Erythroblast (primary cell): Measurements from ENCODE around the gene TRMT2A.

Experiments
- DNase-seq, 2 experiments: peaks; one replicate each; lab custom pipeline; 2025; lab: John Stamatoyannopoulos, UW
- GATA1 ChIP-seq: IDR thresholded peaks from 2 replicates; pipeline ENCODE4 v1.6.1; 2011; ENCODE audit warnings: low read depth, mild to moderate bottlenecking, control low read depth, low read length, moderate library complexity
- POLR2A ChIP-seq: IDR thresholded peaks from 2 replicates; pipeline ENCODE4 v1.6.1; 2011; ENCODE audit warnings: mild to moderate bottlenecking, low read length

The TRMT2A gene

DNA sequence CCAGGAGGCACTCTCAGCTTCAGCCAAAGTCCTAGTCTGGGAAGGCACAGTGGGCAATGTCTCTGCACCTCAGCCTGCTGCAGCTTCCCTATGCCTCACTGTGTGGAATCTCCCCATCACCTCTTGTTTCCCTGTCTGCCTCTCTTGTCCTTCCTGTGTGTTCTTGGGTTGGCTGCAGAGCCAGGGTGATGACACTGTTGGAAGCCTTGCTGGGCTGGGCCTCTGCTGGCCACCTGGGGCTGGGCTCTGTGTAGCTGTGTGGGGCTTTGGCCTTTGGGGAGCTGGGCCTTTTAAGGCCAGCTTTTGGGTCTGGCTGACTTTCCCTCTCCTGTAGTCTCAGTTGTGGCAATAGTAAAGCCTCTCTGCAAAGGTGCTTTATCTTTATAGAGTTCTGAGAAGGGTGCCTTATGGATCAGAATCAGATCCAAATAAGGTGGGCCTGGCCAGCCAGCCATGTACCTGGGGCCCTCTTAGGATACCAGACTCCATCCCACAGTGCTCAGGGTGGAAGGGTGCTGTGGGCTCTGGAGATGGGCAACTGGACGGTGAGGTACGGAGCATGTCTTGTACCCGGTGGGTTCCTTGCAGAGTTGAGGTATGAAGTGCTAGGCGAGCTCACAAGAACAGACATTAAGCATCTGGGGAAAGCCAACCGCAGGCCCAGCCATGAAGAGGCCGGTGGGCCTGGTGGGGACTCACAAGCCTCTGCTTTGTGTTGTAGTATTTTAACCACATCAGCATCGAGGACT lies 11.4 kb downstream of the TRMT2A start:
- DNase-seq, result no peak
- TF ChIP-seq POLR2A (no peak), GATA1 (no peak)

- DNase-seq, result no peak
- no peak for TF ChIP-seq POLR2A
- no peak for TF ChIP-seq GATA1
Measured at GRCh38 chr22:20102203-20102780, 14.7 kb downstream of the TRMT2A start.

DNA sequence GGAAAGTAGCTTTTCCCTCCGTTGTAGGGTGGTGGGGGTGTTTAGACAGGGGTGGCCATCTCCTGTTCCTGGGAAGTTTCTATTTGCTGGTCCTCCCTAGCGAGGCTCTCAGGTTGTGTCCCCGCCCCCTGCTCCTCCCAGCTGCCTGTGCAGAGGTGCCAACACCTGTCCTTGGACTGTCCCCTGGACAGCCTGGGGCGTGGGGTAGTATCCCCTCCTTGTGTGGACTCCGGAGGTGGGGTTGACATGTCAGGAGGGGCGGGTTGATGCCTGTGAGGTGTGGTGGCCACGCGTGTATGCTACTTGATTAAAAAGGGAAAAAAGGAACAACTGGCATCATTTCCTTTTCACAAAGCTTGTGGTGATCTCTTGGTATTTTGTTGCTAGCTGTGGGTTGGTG lies 15.4 kb downstream of the TRMT2A start:
- TF ChIP-seq POLR2A (no peak), GATA1 (no peak)
- DNase-seq, result no peak

- DNase-seq, result no peak
- TF ChIP-seq POLR2A (no peak), GATA1 (no peak)
Measured at GRCh38 chr22:20099099-20099711, 17.8 kb downstream of the TRMT2A start.

DNA sequence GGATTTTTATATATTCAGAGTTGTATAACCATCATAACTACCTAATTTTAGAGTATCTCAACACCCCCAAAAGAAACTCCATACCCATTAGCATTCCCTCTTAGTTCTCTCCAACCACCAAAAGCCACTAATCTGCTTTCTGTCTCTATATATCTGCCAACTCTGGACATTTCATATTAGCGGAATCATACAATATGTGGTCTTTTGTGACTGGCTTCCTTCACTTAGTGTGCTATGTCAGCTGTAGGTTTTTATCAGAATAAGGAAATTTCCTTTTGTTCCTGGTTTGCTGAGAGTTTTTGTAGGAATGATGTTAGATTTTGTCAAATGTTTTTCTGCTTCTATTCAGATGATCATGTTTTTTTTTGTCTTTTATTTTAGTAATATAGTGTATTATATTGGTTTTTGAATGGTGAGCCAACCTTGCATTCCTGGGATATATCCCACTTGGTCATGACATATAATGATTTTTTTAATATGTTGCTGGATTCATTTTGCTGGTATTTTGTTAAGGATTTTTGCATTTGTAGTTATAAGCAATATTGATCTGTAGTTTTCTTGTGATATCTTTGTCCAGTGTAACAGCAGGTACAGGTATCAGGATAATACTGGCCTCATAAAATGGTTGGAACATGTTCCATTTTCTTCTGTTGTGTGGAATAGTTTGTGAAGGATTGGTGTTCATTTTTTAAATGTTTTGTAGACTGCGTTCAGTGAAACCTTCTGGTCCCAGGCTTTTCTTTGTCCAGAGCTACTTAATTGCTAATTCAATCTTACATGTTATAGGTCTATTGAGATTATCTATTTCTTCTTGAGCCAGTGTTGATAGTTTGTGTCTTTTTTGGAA lies 20.2 kb downstream of the TRMT2A start:
- peak in 1 of 2 experiments; percentile 27 for DNase-seq
- no peak for TF ChIP-seq GATA1
- TF ChIP-seq POLR2A, result no peak

DNA sequence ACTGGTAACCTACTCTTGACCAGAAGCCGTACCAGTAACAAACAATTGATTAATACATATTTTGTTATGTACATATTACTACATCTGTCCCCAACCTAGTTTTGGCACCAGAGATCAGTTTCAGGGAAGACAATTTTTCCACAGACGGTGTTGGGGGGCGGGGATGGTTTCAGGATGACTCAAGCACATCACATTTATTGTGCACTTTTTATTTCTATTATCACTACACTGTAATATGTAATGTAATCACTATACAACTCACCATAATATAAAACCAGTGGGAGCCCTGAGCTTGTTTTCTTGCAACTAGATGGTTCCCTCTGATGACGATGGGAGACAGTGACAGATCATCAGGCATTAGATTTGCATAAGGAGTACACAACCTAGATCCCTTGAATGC lies 21.5 kb downstream of the TRMT2A start:
- no peak for DNase-seq
- TF ChIP-seq POLR2A (no peak), GATA1 (no peak)

DNA sequence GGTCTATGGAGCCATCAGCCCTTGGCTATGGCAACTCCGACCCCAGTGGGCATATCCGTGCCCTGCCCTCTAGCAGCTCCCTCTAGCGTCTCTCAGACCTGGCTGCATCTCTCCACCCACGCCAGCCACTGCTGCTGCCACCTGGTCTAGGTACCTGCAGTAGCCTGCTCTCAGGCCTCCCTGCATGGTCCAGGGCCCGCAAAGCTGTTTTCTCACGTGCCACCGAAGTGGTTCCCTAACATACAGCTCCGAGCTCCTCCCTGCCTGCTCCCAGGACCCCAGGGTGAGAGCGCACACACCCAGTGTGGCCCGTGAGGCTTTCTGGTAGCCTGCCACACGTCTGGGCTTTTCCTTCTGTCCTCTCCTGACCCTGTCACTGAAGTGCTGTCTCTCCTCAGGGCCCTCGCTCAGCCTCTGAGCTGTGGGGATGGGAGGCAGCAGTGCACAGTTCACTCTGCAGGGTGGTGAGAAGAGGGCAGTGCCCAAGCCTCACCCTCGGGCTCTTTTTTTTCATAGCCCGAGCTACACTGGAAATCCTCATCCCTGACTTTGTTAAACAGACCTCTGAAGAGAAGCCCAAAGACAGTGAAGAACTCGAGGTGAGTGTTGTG lies 22.7 kb downstream of the TRMT2A start:
- DNase-seq, result no peak
- TF ChIP-seq GATA1, result no peak
- TF ChIP-seq POLR2A, result no peak

DNA sequence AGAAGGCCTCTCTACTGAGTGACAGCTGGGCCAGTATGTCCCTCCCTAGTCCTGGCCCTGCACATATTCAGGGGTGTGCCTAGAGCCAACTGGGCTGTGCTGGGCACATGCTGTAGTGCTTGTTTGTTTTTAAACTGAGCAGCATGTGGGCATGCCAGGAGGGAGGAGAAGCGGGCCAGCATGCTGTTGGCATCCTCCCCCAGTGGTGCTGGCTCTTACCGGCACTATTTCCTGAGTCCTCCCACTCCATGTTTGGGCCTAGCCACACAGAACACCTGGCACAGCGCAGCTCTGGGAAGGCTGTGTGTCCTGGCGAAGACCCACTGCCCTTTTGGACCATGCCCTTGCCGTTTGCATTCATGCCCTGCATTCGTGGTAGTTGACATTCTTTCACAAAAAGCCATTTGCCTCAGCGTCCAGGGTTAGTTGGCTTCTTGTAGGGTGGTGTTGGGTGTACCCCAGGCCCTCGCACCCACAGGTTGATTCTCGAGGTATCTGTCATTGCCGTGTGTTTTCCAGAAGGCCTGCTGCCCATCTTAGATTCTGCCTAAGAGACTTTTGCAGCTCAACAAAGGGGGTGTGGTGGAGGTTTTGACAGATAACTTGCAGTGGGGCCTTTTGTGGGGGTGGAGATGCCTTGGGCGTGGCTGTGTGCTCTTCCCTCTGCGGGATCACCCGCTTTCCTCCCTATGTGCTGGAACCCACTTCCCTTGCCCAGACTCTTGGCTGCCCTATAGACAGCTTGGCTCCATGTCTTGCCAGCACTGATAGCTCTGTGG lies 23.4 kb downstream of the TRMT2A start:
- DNase-seq, result peak; percentile 31 to 50
- TF ChIP-seq POLR2A, result no peak
- TF ChIP-seq GATA1, result no peak

GRCh38 chr22:20092477-20092854 lies 24.6 kb downstream of the TRMT2A start:
- DNase-seq, result no peak
- TF ChIP-seq POLR2A, result no peak
- no peak for TF ChIP-seq GATA1

DNA sequence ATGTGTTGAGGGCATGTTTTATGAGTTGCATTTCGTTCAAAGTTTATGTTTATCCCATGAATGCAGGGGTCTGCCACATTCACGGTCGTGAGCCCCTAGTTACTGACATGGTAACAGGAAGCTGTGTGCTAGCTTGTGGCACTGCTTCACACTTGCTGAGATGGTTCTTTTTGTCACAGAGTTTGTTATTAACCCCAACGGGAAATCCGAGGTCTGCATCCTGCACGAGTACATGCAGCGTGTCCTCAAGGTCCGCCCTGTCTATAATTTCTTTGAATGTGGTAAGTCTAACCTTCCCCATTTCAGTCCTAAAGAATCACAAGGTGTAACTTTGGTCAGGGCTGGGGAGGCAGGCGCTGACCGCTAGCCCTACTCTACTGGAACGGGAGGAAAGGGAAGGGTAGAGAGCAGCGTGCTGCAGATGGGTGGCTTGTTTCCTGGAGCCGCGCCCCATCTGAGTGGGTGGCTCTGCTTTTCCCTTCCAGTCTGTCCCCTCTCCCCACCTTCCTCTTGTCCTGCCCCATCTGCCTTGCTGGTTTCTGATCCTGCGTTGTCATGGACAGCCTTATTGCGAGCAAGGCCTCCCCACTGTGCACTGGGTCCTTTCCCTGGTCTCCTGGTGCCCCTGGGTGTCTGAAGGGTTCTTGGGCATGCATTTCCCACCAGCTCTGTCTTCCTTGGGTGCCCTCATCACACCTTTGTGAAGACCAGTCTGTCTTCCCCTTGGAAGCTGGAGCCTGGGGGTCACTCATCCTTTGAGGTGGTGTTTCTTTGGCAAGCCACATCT lies 25.1 kb downstream of the TRMT2A start:
- TF ChIP-seq POLR2A (no peak), GATA1 (no peak)

GRCh38 chr22:20090730-20091240 lies 26.2 kb downstream of the TRMT2A start:
- no peak for TF ChIP-seq GATA1
- no peak for TF ChIP-seq POLR2A
- no peak for DNase-seq

More for the DNA sequence above, 25.1 kb downstream of the TRMT2A start:
- DNase-seq, result no peak
